Mesenchymal stem cell (in vitro differentiated cells and primary cell): ENCODE data around the gene SMG7.

Source experiments
- DNase-seq: peaks from one replicate; pipeline ENCODE4 v3.0.0-alpha.2; 2013
- H2AFZ ChIP-seq: one replicate; pipeline ENCODE4 v1.6.1; 2013; ENCODE audit warnings: low read depth, mild to moderate bottlenecking, control low read depth, inconsistent platforms, low read length, moderate library complexity
- H2AK5ac ChIP-seq: 2 replicates; pipeline ENCODE4 v1.6.1; 2013; ENCODE audit warnings: low read length, moderate library complexity, mild to moderate bottlenecking, inconsistent platforms; ENCODE audit not compliant: severe bottlenecking
- H2BK120ac ChIP-seq: one replicate; pipeline ENCODE4 v1.6.1; 2013; ENCODE audit warnings: low read depth, mild to moderate bottlenecking, inconsistent platforms, low read length, moderate library complexity
- H2BK12ac ChIP-seq, 2 experiments: one replicate each; pipeline ENCODE4 v1.6.1; 2013; ENCODE audit warnings: inconsistent platforms in 2 of 2, low read length in 2 of 2, mild to moderate bottlenecking in 2 of 2, moderate library complexity in 2 of 2, control low read depth in 1 of 2
- H2BK15ac ChIP-seq: one replicate; pipeline ENCODE4 v1.6.1; 2013; ENCODE audit warnings: mild to moderate bottlenecking, low read depth, inconsistent platforms; ENCODE audit not compliant: poor library complexity, severe bottlenecking
- H2BK5ac ChIP-seq: 2 replicates; pipeline ENCODE4 v1.6.1; 2013; ENCODE audit warnings: low read depth, mild to moderate bottlenecking, low read length, control low read depth, inconsistent platforms; ENCODE audit not compliant: poor library complexity, severe bottlenecking
- H3K14ac ChIP-seq, 2 experiments: one replicate each; pipeline ENCODE4 v1.6.1; 2013; ENCODE audit warnings: inconsistent platforms in 2 of 2, low read length in 2 of 2, control low read depth in 1 of 2, mild to moderate bottlenecking in 1 of 2, moderate library complexity in 1 of 2
- H3K18ac ChIP-seq, 2 experiments: one replicate each; pipeline ENCODE4 v1.6.1; 2013; ENCODE audit warnings: inconsistent platforms in 2 of 2, low read length in 2 of 2, control low read depth in 1 of 2, low read depth in 1 of 2, mild to moderate bottlenecking in 1 of 2
- H3K23ac ChIP-seq, 2 experiments: one replicate each; pipeline ENCODE4 v1.6.1; 2013; ENCODE audit warnings: inconsistent platforms in 2 of 2, low read length in 2 of 2, mild to moderate bottlenecking in 2 of 2, moderate library complexity in 2 of 2, control low read depth in 1 of 2
- H3K27ac ChIP-seq: 2 replicates; pipeline ENCODE4 v1.5.1; 2013; ENCODE audit warnings: mild to moderate bottlenecking, moderate library complexity, low read length, control low read depth, inconsistent platforms; ENCODE audit not compliant: poor library complexity, severe bottlenecking
- H3K27me3 ChIP-seq, 2 experiments: 2 replicates each; pipeline versions ENCODE4 v1.6.1 to v1.7.0; 2013; ENCODE audit warnings: low read length in 2 of 2, mild to moderate bottlenecking in 2 of 2, moderate library complexity in 2 of 2, control low read depth in 1 of 2, inconsistent platforms in 1 of 2; ENCODE audit not compliant: control insufficient read depth in 1 of 2, insufficient read depth in 1 of 2
- H3K36me3 ChIP-seq, 2 experiments: 2 replicates each; pipeline versions ENCODE4 v1.6.1 to v1.7.0; 2013; ENCODE audit warnings: low read length in 2 of 2, control low read depth in 1 of 2, inconsistent platforms in 1 of 2, low read depth in 1 of 2, mild to moderate bottlenecking in 1 of 2; ENCODE audit not compliant: insufficient read depth in 2 of 2, control insufficient read depth in 1 of 2
- H3K4ac ChIP-seq, 2 experiments: one replicate each; pipeline ENCODE4 v1.6.1; 2013; ENCODE audit warnings: inconsistent platforms in 2 of 2, low read length in 2 of 2, mild to moderate bottlenecking in 2 of 2, moderate library complexity in 2 of 2, control low read depth in 1 of 2, low read depth in 1 of 2
- H3K4me1 ChIP-seq: 2 replicates; pipeline ENCODE4 v1.6.1; 2013; ENCODE audit warnings: low read depth, low read length, control low read depth; ENCODE audit not compliant: control insufficient read depth, insufficient read depth
- H3K4me2 ChIP-seq: 2 replicates; pipeline ENCODE4 v1.6.1; 2013; ENCODE audit warnings: low read length, mild to moderate bottlenecking, inconsistent platforms; ENCODE audit not compliant: poor library complexity, severe bottlenecking
- H3K4me3 ChIP-seq, 2 experiments: 2 replicates each; pipeline versions ENCODE4 v1.5.1 to v1.7.0; 2013; ENCODE audit warnings: low read length in 2 of 2, mild to moderate bottlenecking in 2 of 2, control low read depth in 1 of 2, low read depth in 1 of 2; ENCODE audit not compliant: insufficient read depth in 1 of 2
- H3K79me1 ChIP-seq: replicated peaks from 2 replicates; pipeline ENCODE4 v1.6.1; 2013; ENCODE audit warnings: mild to moderate bottlenecking, control low read depth, low read length, inconsistent platforms; ENCODE audit not compliant: poor library complexity, severe bottlenecking
- H3K9ac ChIP-seq: 2 replicates; pipeline ENCODE4 v1.7.0; 2013; ENCODE audit warnings: mild to moderate bottlenecking, low read length, moderate library complexity
- H3K9me3 ChIP-seq: 2 replicates; pipeline ENCODE4 v1.7.0; 2013; ENCODE audit warnings: mild to moderate bottlenecking, low read length; ENCODE audit not compliant: control insufficient read depth
- H4K8ac ChIP-seq: one replicate; pipeline ENCODE4 v1.6.1; 2013; ENCODE audit warnings: inconsistent platforms, mild to moderate bottlenecking, low read length, moderate library complexity
- H4K91ac ChIP-seq: one replicate; pipeline ENCODE4 v1.6.1; 2013; ENCODE audit warnings: mild to moderate bottlenecking, low read length, inconsistent platforms
- WGBS: methylation state at CpG from one replicate; pipeline ENCODE4 v1.1.7; 2013; ENCODE audit warnings: mixed read lengths; 5-methylcytosine and 5-hydroxymethylcytosine counted together

SMG7 gene

GRCh38 chr1:183602510-183602909, 130.2 kb downstream of the SMG7 start:
- peaks cover 11% of the 10 kb centered on the region for H3K4me1 ChIP-seq
- 100% methylated on average over 1 of the region's 1 CpG for WGBS
- no peaks in the 10 kb centered on the region for H3K9me3 ChIP-seq
- no peak overlapping the region for H2AK5ac ChIP-seq
- H2BK12ac ChIP-seq = no peak overlapping the region
- H3K4me3 ChIP-seq = no peak overlapping the region
- no peak overlapping the region for H3K4me2 ChIP-seq
- no peak overlapping the region for H3K9ac ChIP-seq
- H2BK5ac ChIP-seq = no peak overlapping the region
- no peak overlapping the region for H3K23ac ChIP-seq
- H3K4ac ChIP-seq = no peak overlapping the region
- DNase-seq = no peak
- no peak overlapping the region for H2BK15ac ChIP-seq
- no peak overlapping the region for H4K91ac ChIP-seq
- H2AFZ ChIP-seq = no peak overlapping the region
- H3K36me3 ChIP-seq = no peaks in the 10 kb centered on the region
- H3K79me1 ChIP-seq = no peaks in the 10 kb centered on the region
- no peak overlapping the region for H3K27ac ChIP-seq
- no peak overlapping the region for H4K8ac ChIP-seq
- no peak overlapping the region for H3K14ac ChIP-seq
- H3K27me3 ChIP-seq = no peaks in the 10 kb centered on the region
- no peak overlapping the region for H2BK120ac ChIP-seq
- H3K18ac ChIP-seq = no peak overlapping the region
